Activated naive CD4-positive, alpha-beta T cell treated with anti-CD3 and anti-CD28 coated beads for 36 hours (primary cell): ENCODE measurements around the gene ANXA3. TPM values are rescaled to one million over a fixed set of nuclear protein-coding genes. Genes with fewer than 3 reads are reported as not detected.

Source experiments
- CTCF ChIA-PET: fragments of 350-600 bp; sonication (Branson Sonifier 250); formaldehyde crosslinking; loops from one replicate; lab custom pipeline; 2021; ENCODE audit warnings: antibody characterized with exemption; lab: Charles Lee
- DNase-seq: peaks from one replicate; pipeline ENCODE4 v3.0.0-alpha.2; 2020
- H3K27ac Mint-ChIP-seq: one replicate; pipeline ENCODE4 v1.8.0; 2021; ENCODE audit warnings: mild to moderate bottlenecking, mixed read lengths
- H3K27me3 Mint-ChIP-seq: one replicate; pipeline ENCODE4 v1.8.0; 2021; ENCODE audit warnings: low read depth, mixed read lengths
- H3K36me3 Mint-ChIP-seq: one replicate; pipeline ENCODE4 v1.8.0; 2021; ENCODE audit warnings: low read depth, mixed read lengths
- H3K4me1 Mint-ChIP-seq: one replicate; pipeline ENCODE4 v1.8.0; 2021; ENCODE audit warnings: low read depth, mixed read lengths
- H3K4me3 Mint-ChIP-seq: one replicate; pipeline ENCODE4 v1.8.0; 2021; ENCODE audit warnings: mild to moderate bottlenecking, moderate library complexity, mixed read lengths
- H3K9me3 Mint-ChIP-seq: one replicate; pipeline ENCODE4 v1.8.0; 2021; ENCODE audit warnings: mixed read lengths
- intact Hi-C: fragments of 100-400 bp; cut with micrococcal nuclease; formaldehyde crosslinking; loops from one replicate; pipeline ENCODE4 v1.15.1; 2023
- total RNA-seq, 2 experiments: library from RNA; stranded (reverse); gene quantifications; one replicate each; pipeline ENCODE4 v1.2.3, GENCODE V29; 2021

The ANXA3 gene
- total RNA-seq, 2 experiments from 2014 or later = 1.2 to 3.0 TPM

DNA sequence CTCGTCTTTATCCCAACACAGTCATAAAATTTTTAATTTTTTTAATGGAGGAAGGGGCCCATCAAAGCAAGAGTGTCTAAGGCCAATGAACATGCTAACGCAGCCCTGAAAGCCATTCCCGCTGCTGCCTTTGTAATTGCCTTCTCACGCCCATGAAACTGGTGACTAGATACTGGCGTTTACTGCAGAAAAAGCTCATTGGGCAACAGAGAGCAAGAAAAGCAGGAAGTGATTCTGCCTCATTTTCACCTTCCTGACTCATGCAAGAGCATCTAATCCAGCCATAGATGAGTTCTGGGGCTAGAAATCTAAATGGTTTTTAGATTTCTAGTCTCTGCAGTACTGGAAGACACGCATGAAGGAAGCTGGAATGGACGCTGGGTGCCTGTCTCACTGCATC is 72.5 kb downstream of the ANXA3 start:
- DNase-seq = no peak
- Mint-ChIP-seq H3K36me3 (no peaks in the 10 kb centered on the region), H3K9me3 (no peaks in the 10 kb centered on the region), H3K27me3 (no peaks in the 10 kb centered on the region), H3K27ac (no peak overlapping the region), H3K4me1 (no peaks in the 10 kb centered on the region), H3K4me3 (no peak overlapping the region)
- intact Hi-C loops = no loop called here
- CTCF ChIA-PET = interaction anchor here (1.5 kb wide), 1 partner anchor 9 kb away, joined by 3 read pairs; no protein-coding TSS in a partner anchor

DNA sequence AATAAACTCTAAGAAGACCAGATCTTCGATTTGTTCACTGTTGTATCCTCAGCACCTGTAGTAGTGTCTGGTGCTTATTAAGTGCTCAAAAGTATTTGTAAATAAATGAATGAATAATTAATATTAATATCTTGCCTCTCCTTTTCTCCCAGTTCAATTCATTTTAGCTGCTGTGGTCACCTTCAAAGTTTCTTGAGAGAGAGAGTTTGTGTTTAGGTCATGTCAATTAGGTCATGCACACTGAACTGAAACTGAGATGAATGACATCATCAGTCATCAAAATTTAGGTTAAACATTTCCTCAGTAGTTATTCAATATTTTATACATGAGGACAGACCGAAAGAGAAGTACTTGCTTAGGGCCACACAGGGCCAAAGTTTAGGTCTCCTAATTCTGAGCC is 73.5 kb downstream of the ANXA3 start:
- Mint-ChIP-seq H3K4me1 (no peaks in the 10 kb centered on the region), H3K36me3 (no peaks in the 10 kb centered on the region), H3K9me3 (no peaks in the 10 kb centered on the region), H3K27ac (no peak overlapping the region), H3K4me3 (no peak overlapping the region), H3K27me3 (no peaks in the 10 kb centered on the region)
- CTCF ChIA-PET = no interaction called here
- DNase-seq = no peak
- intact Hi-C loops = no loop called here

DNA sequence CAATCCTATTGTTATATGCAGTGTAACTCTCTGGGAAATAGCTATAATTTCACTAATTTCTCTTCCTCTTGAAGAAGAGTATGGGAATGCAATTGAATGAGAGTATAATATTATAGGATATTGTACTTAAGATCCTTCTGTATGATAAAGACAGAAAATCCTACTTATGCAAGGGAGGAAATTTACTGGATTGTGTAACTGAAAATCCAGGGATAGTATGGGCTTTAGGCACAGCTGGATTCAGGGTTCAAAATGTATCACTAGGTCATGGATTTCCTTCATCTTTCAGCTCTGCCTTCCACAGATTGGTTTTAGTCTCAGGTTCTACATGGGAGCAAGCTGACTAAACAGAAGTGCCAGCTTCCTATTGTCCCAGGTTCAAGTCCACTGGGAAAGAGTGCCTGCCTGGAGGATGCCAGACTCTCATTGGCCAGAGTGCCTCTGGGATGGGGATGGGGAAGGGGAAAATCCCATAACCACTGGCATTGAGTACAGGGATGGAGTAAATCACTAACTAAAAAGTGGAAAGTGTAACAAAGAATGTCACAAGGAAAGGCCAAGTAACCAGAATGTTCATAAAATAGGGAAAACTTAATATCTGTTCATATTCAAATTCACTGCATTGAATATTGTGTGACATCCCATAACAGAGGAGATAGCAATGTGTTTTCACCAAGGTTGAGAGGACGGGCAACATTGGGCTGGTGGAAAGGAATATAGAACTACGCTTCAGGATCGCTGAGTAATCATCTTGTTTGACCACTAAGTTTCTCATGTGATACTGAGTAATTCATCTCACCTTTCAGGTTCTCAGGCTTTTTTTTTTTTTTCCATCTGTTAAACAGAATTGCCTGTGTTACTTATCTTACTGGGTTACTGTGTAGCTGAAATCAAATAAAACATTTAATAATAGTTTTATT is 75.7 kb downstream of the ANXA3 start:
- DNase-seq = no peak
- Mint-ChIP-seq H3K27me3 (no peaks in the 10 kb centered on the region), H3K4me1 (no peaks in the 10 kb centered on the region), H3K4me3 (no peak overlapping the region), H3K36me3 (no peaks in the 10 kb centered on the region), H3K9me3 (no peaks in the 10 kb centered on the region), H3K27ac (no peak overlapping the region)
- intact Hi-C loops = no loop called here
- CTCF ChIA-PET = interaction anchor here (0.8 kb wide), 1 partner anchor 56 kb away, joined by 4 read pairs; no protein-coding TSS in a partner anchor

DNA sequence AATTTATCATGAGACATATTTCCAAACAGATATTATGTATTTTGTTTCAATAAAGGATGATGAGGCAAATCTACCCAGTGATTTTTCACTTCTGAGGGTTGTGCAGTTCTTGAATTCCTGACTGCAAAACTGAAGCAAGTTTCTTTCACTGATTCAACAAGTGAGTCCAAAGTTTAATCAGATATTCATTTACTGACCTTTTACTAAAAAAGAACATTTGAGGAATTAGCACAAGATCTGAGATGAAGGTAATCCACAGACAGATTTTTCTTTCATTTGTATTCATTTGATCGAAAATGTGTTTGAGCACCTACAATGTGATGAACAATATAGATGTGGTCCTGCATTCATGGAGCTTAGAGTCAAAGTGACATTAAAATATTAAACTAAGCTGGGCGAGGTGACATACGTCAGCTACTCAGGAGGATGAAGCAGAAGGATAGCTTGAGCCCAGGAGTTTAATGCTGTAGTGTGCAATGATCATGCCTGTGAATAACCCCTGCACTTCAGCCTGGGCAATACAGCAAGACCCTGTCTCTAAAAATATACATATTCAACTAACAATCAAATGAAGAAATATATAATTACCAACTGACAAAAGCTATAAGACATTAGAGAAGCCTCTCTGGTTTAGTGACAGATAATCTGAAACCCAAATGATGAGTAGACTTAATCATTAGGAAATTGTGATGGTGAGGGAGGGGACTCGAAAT is 76.6 kb downstream of the ANXA3 start:
- CTCF ChIA-PET = interaction anchor here (0.7 kb wide), 1 partner anchor 129 kb away, joined by 3 read pairs; no protein-coding TSS in a partner anchor
- intact Hi-C loops = no loop called here
- no peak overlapping the region for H3K27ac Mint-ChIP-seq
- H3K4me1 Mint-ChIP-seq = no peaks in the 10 kb centered on the region
- H3K9me3 Mint-ChIP-seq = no peaks in the 10 kb centered on the region
- DNase-seq = no peak
- H3K36me3 Mint-ChIP-seq = no peaks in the 10 kb centered on the region
- H3K4me3 Mint-ChIP-seq = no peak overlapping the region
- H3K27me3 Mint-ChIP-seq = no peaks in the 10 kb centered on the region

DNA sequence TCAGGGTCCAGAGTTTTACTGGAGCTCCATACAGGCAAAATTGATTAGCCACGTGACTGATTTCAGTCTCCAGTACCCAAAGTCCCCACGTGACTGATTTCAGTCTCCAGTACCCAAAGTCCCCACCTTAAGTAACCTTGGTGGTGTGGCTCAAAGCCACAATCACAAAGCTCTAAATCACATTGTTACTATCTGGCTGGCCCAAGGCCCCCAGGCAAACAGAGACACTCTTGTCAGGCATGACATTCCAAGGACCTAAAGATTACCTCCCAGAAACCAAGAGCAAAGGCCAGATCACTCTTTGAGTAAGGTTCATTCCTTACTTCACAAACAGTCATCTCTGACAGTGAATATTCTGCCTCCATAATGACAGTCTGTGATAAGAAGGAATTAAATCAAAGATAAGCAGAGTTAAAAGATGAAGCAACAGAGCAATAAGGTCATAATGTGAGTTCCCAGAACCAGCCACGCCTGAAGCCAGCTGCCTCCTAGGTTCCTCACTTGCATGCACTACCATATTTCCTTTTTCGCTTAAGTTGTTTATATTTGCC is 78.5 kb downstream of the ANXA3 start:
- Mint-ChIP-seq H3K4me3 (no peak overlapping the region), H3K27me3 (no peaks in the 10 kb centered on the region), H3K27ac (no peak overlapping the region), H3K9me3 (no peaks in the 10 kb centered on the region), H3K4me1 (no peaks in the 10 kb centered on the region), H3K36me3 (no peaks in the 10 kb centered on the region)
- intact Hi-C loops = no loop called here
- DNase-seq = no peak
- CTCF ChIA-PET = no interaction called here

DNA sequence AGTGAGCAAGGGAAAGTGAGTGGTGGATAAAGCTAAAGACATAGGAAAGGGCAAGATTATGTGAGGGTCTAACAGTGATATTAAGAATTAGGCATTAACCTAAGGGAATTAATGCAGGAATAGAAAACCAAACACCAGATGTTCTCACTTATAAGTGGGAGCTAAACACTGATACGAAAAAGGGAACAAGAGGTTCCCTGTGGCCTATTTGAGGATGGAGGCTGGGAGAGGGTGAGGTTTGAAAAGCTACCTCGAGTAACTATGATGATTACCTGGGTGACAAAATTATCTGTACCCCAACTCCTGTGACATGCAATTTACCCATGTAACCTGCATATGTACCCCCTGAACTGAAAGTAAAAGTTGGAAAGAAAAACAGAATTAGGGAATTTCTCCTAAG is 79.0 kb downstream of the ANXA3 start:
- Mint-ChIP-seq H3K27ac (no peak overlapping the region), H3K36me3 (no peaks in the 10 kb centered on the region), H3K27me3 (no peaks in the 10 kb centered on the region), H3K9me3 (no peaks in the 10 kb centered on the region), H3K4me1 (no peaks in the 10 kb centered on the region), H3K4me3 (no peak overlapping the region)
- DNase-seq = no peak
- intact Hi-C loops = no loop called here
- CTCF ChIA-PET = no interaction called here

DNA sequence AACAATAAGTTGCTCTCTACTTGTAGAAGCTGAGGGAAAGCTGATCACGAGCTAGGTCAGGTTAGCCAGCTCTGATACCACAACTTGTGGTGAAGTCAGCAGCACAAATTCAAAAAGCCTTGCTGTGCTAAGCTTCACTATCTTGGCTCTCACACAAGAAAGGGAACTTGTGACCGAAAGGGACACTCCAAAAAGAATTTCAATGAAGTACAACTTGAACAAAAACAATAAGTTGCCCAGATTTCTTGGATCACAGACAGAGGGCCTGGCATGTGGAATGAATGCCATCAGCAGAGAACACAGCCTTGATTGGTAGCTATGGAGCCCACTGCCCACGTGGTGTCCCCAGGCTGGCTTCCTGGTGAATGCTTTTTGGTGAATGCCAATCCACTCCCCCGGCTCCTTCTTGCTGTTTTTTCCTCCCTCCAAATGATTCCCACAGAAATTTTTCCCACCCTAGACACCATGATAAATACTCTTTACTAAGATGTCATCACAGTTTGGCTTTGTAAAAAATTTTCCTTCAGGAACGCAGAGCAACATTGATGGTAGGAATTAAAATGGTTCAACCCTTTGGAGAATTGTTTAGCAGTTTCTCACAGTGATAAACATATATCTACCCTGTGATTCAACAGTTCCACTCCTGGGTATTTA is 82.6 kb downstream of the ANXA3 start:
- Mint-ChIP-seq H3K27me3 (no peaks in the 10 kb centered on the region), H3K36me3 (no peaks in the 10 kb centered on the region), H3K4me1 (peaks cover 12% of the 10 kb centered on the region), H3K4me3 (no peak overlapping the region), H3K27ac (no peak overlapping the region), H3K9me3 (no peaks in the 10 kb centered on the region)
- DNase-seq = no peak
- intact Hi-C loops = no loop called here
- CTCF ChIA-PET = interaction anchor here (0.6 to 1.5 kb wide), 3 partner anchors 10 to 19 kb away, joined by 3 to 5 read pairs (median 4); no protein-coding TSS in a partner anchor

DNA sequence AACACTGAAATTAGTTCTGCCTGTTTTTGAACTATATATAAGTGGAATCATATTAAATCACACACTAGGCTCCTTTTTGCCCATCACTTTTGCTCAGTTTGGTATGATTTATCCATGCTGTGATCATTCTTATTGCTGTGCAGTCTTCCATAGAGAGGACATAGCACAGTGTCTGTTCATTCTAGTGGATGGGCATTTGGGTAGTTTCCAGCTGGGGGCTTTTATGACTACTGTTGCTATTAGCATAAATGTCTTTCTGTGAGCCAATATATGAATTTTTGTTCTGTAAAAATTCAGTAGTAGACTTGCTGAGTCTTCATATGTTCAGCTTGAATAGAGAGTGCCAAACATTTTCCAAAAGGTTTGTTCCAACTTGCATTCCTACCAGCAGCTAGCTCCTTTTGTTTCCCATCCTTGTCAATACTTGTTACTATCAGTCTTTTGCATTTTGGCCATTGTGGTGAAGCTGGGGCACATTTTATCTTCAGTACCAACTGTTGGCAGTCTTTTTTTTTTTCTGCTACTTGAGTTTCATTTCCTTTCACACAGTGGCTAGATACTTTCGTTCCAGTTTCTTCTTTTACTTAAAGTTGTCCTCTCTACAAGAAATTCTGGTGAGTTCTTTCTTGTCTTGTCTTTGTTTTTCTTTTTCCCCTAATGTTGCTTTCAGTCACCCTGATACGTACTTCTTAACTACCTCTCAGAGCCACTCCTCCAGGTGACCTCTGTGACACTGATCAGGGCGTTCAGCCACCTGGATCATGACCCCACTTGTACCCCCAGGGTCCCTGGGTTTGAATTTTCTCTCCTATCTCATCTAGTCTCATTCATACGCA is 87.0 kb downstream of the ANXA3 start:
- H3K27me3 Mint-ChIP-seq = no peaks in the 10 kb centered on the region
- no peaks in the 10 kb centered on the region for H3K36me3 Mint-ChIP-seq
- CTCF ChIA-PET = interaction anchor here (0.7 to 2.3 kb wide), 2 partner anchors 8 to 24 kb away, joined by 3 to 6 read pairs; no protein-coding TSS in a partner anchor
- no peak for DNase-seq
- H3K27ac Mint-ChIP-seq = peak overlapping the region; percentile 22
- H3K4me3 Mint-ChIP-seq = no peak overlapping the region
- H3K4me1 Mint-ChIP-seq = peaks cover 17% of the 10 kb centered on the region
- intact Hi-C loops = loop anchor here (2.0 kb wide), 1 partner anchor 20 kb away; no protein-coding TSS in a partner anchor
- H3K9me3 Mint-ChIP-seq = no peaks in the 10 kb centered on the region

DNA sequence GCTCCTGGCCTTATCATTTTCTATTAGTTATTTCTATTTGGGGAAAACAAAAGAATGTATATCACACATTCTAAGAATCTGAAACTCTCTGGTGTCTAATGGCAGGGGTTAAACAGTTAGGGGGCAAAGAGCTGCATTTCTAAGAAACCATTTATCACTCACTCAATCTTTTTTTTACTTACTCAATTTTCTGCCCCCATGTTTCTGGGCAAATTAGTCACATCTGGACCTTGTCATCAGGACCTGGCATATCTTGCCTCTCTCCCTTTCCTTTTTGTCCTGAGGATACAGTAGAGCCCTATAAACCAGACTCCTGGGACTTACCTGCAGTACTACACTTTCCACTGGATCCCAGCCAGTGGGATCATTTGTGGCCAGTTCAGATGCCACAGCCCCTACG is 89.1 kb downstream of the ANXA3 start:
- H3K9me3 Mint-ChIP-seq = no peaks in the 10 kb centered on the region
- no peak overlapping the region for H3K4me3 Mint-ChIP-seq
- no peak overlapping the region for H3K27ac Mint-ChIP-seq
- peaks cover 19% of the 10 kb centered on the region for H3K4me1 Mint-ChIP-seq
- CTCF ChIA-PET = no interaction called here
- intact Hi-C loops = no loop called here
- H3K36me3 Mint-ChIP-seq = no peaks in the 10 kb centered on the region
- H3K27me3 Mint-ChIP-seq = no peaks in the 10 kb centered on the region
- no peak for DNase-seq

DNA sequence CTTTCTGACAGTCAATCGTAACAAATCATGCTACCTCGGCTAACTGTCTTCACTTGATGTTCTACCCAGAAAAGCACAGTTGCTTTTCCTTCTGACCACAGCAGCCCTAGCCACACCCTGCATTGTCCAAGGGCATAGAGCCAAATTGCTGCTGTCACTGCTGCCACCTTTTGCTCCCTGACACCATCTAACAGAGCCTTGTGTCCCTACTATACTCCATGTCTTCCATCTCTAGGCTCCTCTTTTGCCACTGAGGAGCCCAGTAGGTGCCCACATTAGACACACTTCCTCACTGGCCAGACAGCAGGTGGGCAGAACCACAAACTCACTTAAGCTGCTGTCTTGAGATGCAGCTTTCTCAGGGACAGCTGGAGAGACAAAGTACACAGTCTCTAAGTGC is 91.4 kb downstream of the ANXA3 start:
- CTCF ChIA-PET = interaction anchor here (0.6 to 2.0 kb wide), 3 partner anchors 9 to 226 kb away, joined by 4 to 5 read pairs (median 4); partner anchors contain the start of gene BMP2K
- intact Hi-C loops = no loop called here
- Mint-ChIP-seq H3K9me3 (no peaks in the 10 kb centered on the region), H3K27ac (no peak overlapping the region), H3K27me3 (no peaks in the 10 kb centered on the region), H3K4me3 (no peak overlapping the region), H3K4me1 (peaks cover 20% of the 10 kb centered on the region), H3K36me3 (no peaks in the 10 kb centered on the region)
- DNase-seq = no peak

DNA sequence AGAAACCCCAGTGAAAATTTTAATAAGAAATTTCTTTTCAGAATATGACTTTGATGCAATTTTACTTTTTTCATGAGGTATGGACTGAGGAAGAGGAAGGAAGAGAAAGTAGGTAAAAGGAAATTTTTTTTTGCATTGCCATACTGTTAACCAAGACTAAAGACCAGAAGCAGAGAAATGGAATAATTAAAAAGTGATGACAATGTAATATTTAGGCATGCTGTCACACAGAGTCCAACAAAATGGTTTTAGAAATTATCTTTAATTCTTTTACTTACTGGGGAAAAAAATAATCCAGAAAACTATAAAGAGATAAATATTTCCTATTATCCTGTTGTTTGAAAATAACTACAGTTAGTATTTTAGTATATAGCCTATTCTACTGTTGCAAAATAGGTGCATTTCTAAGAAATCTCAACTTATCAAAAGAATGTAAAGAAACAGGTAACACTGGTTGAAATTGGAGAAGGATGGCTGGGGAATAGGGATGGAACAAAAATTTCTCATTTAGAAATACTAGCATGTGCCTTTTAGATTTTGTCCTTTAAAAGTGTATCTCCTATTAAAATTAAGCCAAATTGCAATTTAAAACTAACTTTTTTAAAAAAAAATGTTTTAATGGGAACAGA is 92.6 kb downstream of the ANXA3 start:
- H3K27me3 Mint-ChIP-seq = no peaks in the 10 kb centered on the region
- H3K4me1 Mint-ChIP-seq = peaks cover 9% of the 10 kb centered on the region
- CTCF ChIA-PET = interaction anchor here (0.7 to 2.2 kb wide), 8 partner anchors 10 to 220 kb away, joined by 3 to 5 read pairs (median 4); no protein-coding TSS in a partner anchor
- H3K9me3 Mint-ChIP-seq = no peaks in the 10 kb centered on the region
- no peak for DNase-seq
- no peak overlapping the region for H3K27ac Mint-ChIP-seq
- intact Hi-C loops = loop anchor here (1.0 kb wide), 2 partner anchors 132 to 220 kb away; partner anchors contain the start of gene BMP2K
- no peak overlapping the region for H3K4me3 Mint-ChIP-seq
- no peaks in the 10 kb centered on the region for H3K36me3 Mint-ChIP-seq
